GM23248 (cell line): ENCODE results near the gene HBQ1. TPM values are rescaled to one million over a fixed set of nuclear protein-coding genes. Genes with fewer than 3 reads are reported as not detected.
"Not testable (repeated sequence)": the region's sequence is repeated elsewhere in the genome, so short reads cannot be mapped to it uniquely, and the experiment has no call there.

Experiments
- DNase-seq: peaks from one replicate; pipeline ENCODE4 v3.0.0-alpha.2; 2015
- H2AFZ ChIP-seq: fragments of 200-600 bp; sonication (generic); 2 replicates; pipeline ENCODE4 v1.6.1; 2016; ENCODE audit warnings: antibody characterized with exemption
- H3F3A ChIP-seq: fragments of 200-600 bp; sonication (generic); 2 replicates; pipeline ENCODE4 v1.6.1; 2016; ENCODE audit warnings: mild to moderate bottlenecking, antibody characterized with exemption, mixed run types; ENCODE audit not compliant: insufficient read depth
- H3K27ac ChIP-seq: fragments of 200-600 bp; sonication (generic); 2 replicates; pipeline ENCODE4 v1.5.1; 2016; ENCODE audit warnings: mild to moderate bottlenecking
- H3K27me3 ChIP-seq: fragments of 200-600 bp; sonication (generic); replicated peaks from 2 replicates; pipeline ENCODE4 v1.6.1; 2016; ENCODE audit warnings: mild to moderate bottlenecking; ENCODE audit not compliant: insufficient read depth
- H3K36me3 ChIP-seq: fragments of 200-600 bp; sonication (generic); 2 replicates; pipeline ENCODE4 v1.6.1; 2016; ENCODE audit warnings: low read depth, mild to moderate bottlenecking
- H3K4me1 ChIP-seq: fragments of 200-600 bp; sonication (generic); 2 replicates; pipeline ENCODE4 v1.6.1; 2016; ENCODE audit warnings: mild to moderate bottlenecking; ENCODE audit not compliant: insufficient read depth
- H3K4me2 ChIP-seq: fragments of 200-600 bp; sonication (generic); one replicate; pipeline ENCODE4 v1.6.1; 2016; ENCODE audit warnings: mild to moderate bottlenecking; ENCODE audit not compliant: unreplicated experiment
- H3K4me3 ChIP-seq: fragments of 200-600 bp; sonication (generic); 2 replicates; pipeline ENCODE4 v1.5.1; 2016; ENCODE audit warnings: mild to moderate bottlenecking
- H3K79me2 ChIP-seq: fragments of 200-600 bp; sonication (generic); 2 replicates; pipeline ENCODE4 v1.6.1; 2016; ENCODE audit warnings: mild to moderate bottlenecking; ENCODE audit not compliant: insufficient read depth
- H3K9ac ChIP-seq: fragments of 200-600 bp; sonication (generic); 2 replicates; pipeline ENCODE4 v1.6.1; 2016; ENCODE audit warnings: mild to moderate bottlenecking
- H3K9me2 ChIP-seq: fragments of 200-600 bp; sonication (generic); 2 replicates; pipeline ENCODE4 v1.6.1; 2016; ENCODE audit warnings: mixed run types, mild to moderate bottlenecking, moderate library complexity; ENCODE audit not compliant: insufficient read depth
- H3K9me3 ChIP-seq: fragments of 200-600 bp; sonication (generic); one replicate; pipeline ENCODE4 v1.6.1; 2017; ENCODE audit warnings: low read depth
- H4K20me1 ChIP-seq: fragments of 200-600 bp; sonication (generic); 2 replicates; pipeline ENCODE4 v1.6.0; 2016; ENCODE audit not compliant: insufficient read depth
- EZH2 ChIP-seq: fragments of 200-600 bp; sonication (generic); IDR thresholded peaks from 2 replicates; pipeline ENCODE4 v1.6.1; 2018; ENCODE audit warnings: antibody characterized with exemption, mild to moderate bottlenecking; ENCODE audit not compliant: insufficient read depth, poor library complexity, severe bottlenecking
- EZH2phosphoT487 ChIP-seq: fragments of 200-600 bp; sonication (generic); IDR thresholded peaks from 2 replicates; pipeline ENCODE4 v1.6.1; 2018; ENCODE audit warnings: antibody characterized with exemption, moderate library complexity, mild to moderate bottlenecking, low read depth; ENCODE audit not compliant: insufficient read depth
- WGBS, 2 experiments: methylation state at CpG; one replicate each; pipeline ENCODE4 v1.1.6; 2015 to 2017; ENCODE audit warnings: low lambda C conversion rate in 2 of 2, low coverage in 1 of 2; ENCODE audit errors: missing lambda C conversion rate in 2 of 2; 5-methylcytosine and 5-hydroxymethylcytosine counted together
- in situ Hi-C: fragments of 300-500 bp; cut with MboI; formaldehyde crosslinking; loops from 2 replicates; pipeline ENCODE4 v1.15.0; 2020
- polyA plus RNA-seq: library from polyadenylated mRNA; unstranded; fragments of >200 nt; fragmentation: Nextera tagmentation; extraction: Ambion mirVana; gene quantifications from 2 replicates; pipeline ENCODE4 v1.2.1, GENCODE V29; 2016
- total RNA-seq: library from RNA; depleted of rRNA; stranded (reverse); fragments of >200 nt; shearing (Covaris generic); gene quantifications from 2 replicates; pipeline ENCODE4 v1.2.3, GENCODE V29; 2014

Gene HBQ1
- total and polyA plus RNA-seq, 2 experiments from 2014 or later = not detected

GRCh38 chr16:203246-203645 lies 23.0 kb downstream of the HBQ1 start:
- in situ Hi-C loops = no loop called here

GRCh38 chr16:204046-204445 lies 23.8 kb downstream of the HBQ1 start:
- H3K27ac ChIP-seq, H3K4me2 ChIP-seq, H4K20me1 ChIP-seq, H3K27me3 ChIP-seq, H3K4me1 ChIP-seq, H3K4me3 ChIP-seq, DNase-seq, H3K9ac ChIP-seq, H2AFZ ChIP-seq, H3K9me3 ChIP-seq, H3K9me2 ChIP-seq, in situ Hi-C loops: not testable (repeated sequence)
- H3K36me3 ChIP-seq = peaks cover 63% of the 10 kb centered on the region
- peaks cover 55% of the 10 kb centered on the region for H3F3A ChIP-seq
- WGBS, 2 experiments = 97 to 98% methylated on average over 9 of the region's 9 CpGs
- peaks cover 69% of the 10 kb centered on the region for H3K79me2 ChIP-seq

More at GRCh38 chr16:203246-203645, 23.0 kb downstream of the HBQ1 start:
- H3K4me3 ChIP-seq = no peak overlapping the region
- H3K4me2 ChIP-seq = no peak overlapping the region
- no peaks in the 10 kb centered on the region for H3K27me3 ChIP-seq
- H4K20me1 ChIP-seq = no peaks in the 10 kb centered on the region
- H3K36me3 ChIP-seq = peaks cover 65% of the 10 kb centered on the region
- TF ChIP-seq EZH2 (no peak), EZH2phosphoT487 (no peak)
- WGBS, 2 experiments = 93 to 95% methylated on average over 4 of the region's 4 CpGs
- DNase-seq = no peak
- peaks cover 49% of the 10 kb centered on the region for H3F3A ChIP-seq
- no peaks in the 10 kb centered on the region for H3K9me3 ChIP-seq
- peaks cover 69% of the 10 kb centered on the region for H3K79me2 ChIP-seq
- H2AFZ ChIP-seq = no peak overlapping the region
- H3K9me2 ChIP-seq = no peaks in the 10 kb centered on the region
- H3K27ac ChIP-seq = no peak overlapping the region
- peaks cover 4% of the 10 kb centered on the region for H3K4me1 ChIP-seq
- H3K9ac ChIP-seq = no peak overlapping the region

GRCh38 chr16:209359-209758 lies 29.1 kb downstream of the HBQ1 start:
- in situ Hi-C loops, H3K27me3 ChIP-seq, H3K9me3 ChIP-seq, H3K27ac ChIP-seq, H3K9ac ChIP-seq, H4K20me1 ChIP-seq, H3K4me3 ChIP-seq, H3K9me2 ChIP-seq, H2AFZ ChIP-seq, H3K4me2 ChIP-seq, H3K4me1 ChIP-seq: not testable (repeated sequence)
- Histone ChIP-seq H3K36me3 (peaks cover 40% of the 10 kb centered on the region), H3K79me2 (peaks cover 86% of the 10 kb centered on the region), H3F3A (peaks cover 29% of the 10 kb centered on the region; the same call in 1 of the 2 replicates)
- peak; percentile 16 for DNase-seq
- WGBS, 2 experiments = 73 to 86% methylated on average over 4 of the region's 4 CpGs

- in situ Hi-C loops, H3K4me3 ChIP-seq, H3K9me3 ChIP-seq, H3K4me2 ChIP-seq, H3K27ac ChIP-seq, H3K9me2 ChIP-seq, H4K20me1 ChIP-seq, H2AFZ ChIP-seq, DNase-seq, H3K9ac ChIP-seq, H3K27me3 ChIP-seq, H3K4me1 ChIP-seq: not testable (repeated sequence)
- Histone ChIP-seq H3F3A (peaks cover 20% of the 10 kb centered on the region; the same call in 1 of the 2 replicates), H3K79me2 (peaks cover 98% of the 10 kb centered on the region), H3K36me3 (peaks cover 29% of the 10 kb centered on the region)
- WGBS, 2 experiments = 91% methylated on average over 14 of the region's 14 CpGs
These were observed 31.4 kb downstream of the HBQ1 start for GRCh38 chr16:211631-212180.

GRCh38 chr16:212999-213398 lies 32.7 kb downstream of the HBQ1 start:
- H3K27ac ChIP-seq = no peak overlapping the region
- in situ Hi-C loops = no loop called here
- 98 to 99% methylated on average over 3 of the region's 3 CpGs for WGBS, 2 experiments

More at GRCh38 chr16:212999-213398, 32.7 kb downstream of the HBQ1 start:
- no peak overlapping the region for H3K4me2 ChIP-seq
- DNase-seq = no peak
- no peaks in the 10 kb centered on the region for H3K9me3 ChIP-seq
- peaks cover 26% of the 10 kb centered on the region for H3K36me3 ChIP-seq
- H3K9me2 ChIP-seq = no peaks in the 10 kb centered on the region
- peaks cover 100% of the 10 kb centered on the region for H3K79me2 ChIP-seq
- H3K4me1 ChIP-seq = no peaks in the 10 kb centered on the region
- peaks cover 19% of the 10 kb centered on the region; the same call in 1 of the 2 replicates for H3F3A ChIP-seq
- TF ChIP-seq EZH2 (no peak), EZH2phosphoT487 (no peak)
- no peak overlapping the region for H3K9ac ChIP-seq
- H2AFZ ChIP-seq = no peak overlapping the region
- H3K4me3 ChIP-seq = no peak overlapping the region
- H4K20me1 ChIP-seq = no peaks in the 10 kb centered on the region; the same call in none of the 2 replicates
- H3K27me3 ChIP-seq = no peaks in the 10 kb centered on the region
